Panc1 (cell line): ENCODE results near the gene SLC49A3.

ENCODE experiments used
- CTCF ChIP-seq: fragments of 450-650 bp; IDR thresholded peaks from 2 replicates; pipeline ENCODE4 v1.5.1; 2017; ENCODE audit warnings: mild to moderate bottlenecking
- POLR2AphosphoS5 ChIP-seq: IDR thresholded peaks from 2 replicates; pipeline ENCODE4 v1.6.1; 2012; ENCODE audit warnings: mild to moderate bottlenecking, low read depth, low read length, moderate library complexity
- REST ChIP-seq, 2 experiments: IDR thresholded peaks; 2 replicates each; pipeline ENCODE4 v1.6.1; 2011 to 2012; ENCODE audit warnings: low read depth in 2 of 2, control low read depth in 1 of 2, low read length in 1 of 2, mild to moderate bottlenecking in 1 of 2, moderate library complexity in 1 of 2; ENCODE audit not compliant: insufficient read depth in 1 of 2

GRCh38 chr4:730511-730910, 41.6 kb upstream of the SLC49A3 start:
- TF ChIP-seq POLR2AphosphoS5: no peak
- no peak for TF ChIP-seq CTCF
- no peak for TF ChIP-seq REST (IDR thresholded peaks at IDR 0.05; ENCODE audit: insufficient read depth in 1 of 2, low read depth in 2 of 2, low read length in 1 of 2)
